Neural cell (in vitro differentiated cells): ENCODE results near the gene CCR7. TPM values are rescaled to one million over a fixed set of nuclear protein-coding genes. Genes with fewer than 3 reads are reported as not detected.

ENCODE experiments used
- H2AFZ ChIP-seq: fragments of 200-600, 300-800 bp; sonication (generic), shearing (Covaris generic); 2 replicates; pipeline ENCODE4 v1.6.0; 2014; ENCODE audit warnings: low read depth, mild to moderate bottlenecking, antibody characterized with exemption, low read length, moderate library complexity
- H3F3A ChIP-seq: fragments of 200-600 bp; shearing (Covaris generic); 2 replicates; pipeline ENCODE4 v1.6.1; 2016; ENCODE audit warnings: mild to moderate bottlenecking, moderate library complexity, mixed read lengths, antibody characterized with exemption, low read length; ENCODE audit not compliant: insufficient read depth, poor library complexity, severe bottlenecking
- H3K27ac ChIP-seq: fragments of 200-600, 300-800 bp; sonication (generic), shearing (Covaris generic); 2 replicates; pipeline ENCODE4 v1.5.1; 2014; ENCODE audit warnings: mild to moderate bottlenecking, low read length, moderate library complexity
- H3K27me3 ChIP-seq: fragments of 300-800, 200-600 bp; sonication (generic), shearing (Covaris generic); 2 replicates; pipeline ENCODE4 v1.6.0; 2014; ENCODE audit warnings: mild to moderate bottlenecking, low read depth, low read length, moderate library complexity; ENCODE audit not compliant: insufficient read depth
- H3K36me3 ChIP-seq: fragments of 300-800, 200-600 bp; sonication (generic), shearing (Covaris generic); 2 replicates; pipeline ENCODE4 v1.5.1; 2014; ENCODE audit warnings: mild to moderate bottlenecking, antibody characterized with exemption, low read length, moderate library complexity; ENCODE audit not compliant: insufficient read depth
- H3K4me2 ChIP-seq: fragments of 300-800, 200-600 bp; sonication (generic), shearing (Covaris generic); 2 replicates; pipeline ENCODE4 v1.6.0; 2014; ENCODE audit warnings: mild to moderate bottlenecking, low read length
- H3K4me3 ChIP-seq: fragments of 300-800, 200-600 bp; sonication (generic), shearing (Covaris generic); 2 replicates; pipeline ENCODE4 v1.5.1; 2014; ENCODE audit warnings: mild to moderate bottlenecking, low read length, moderate library complexity
- H3K79me2 ChIP-seq: fragments of 200-600 bp; shearing (Covaris generic); replicated peaks from 2 replicates; pipeline ENCODE4 v1.6.0; 2014; ENCODE audit warnings: mild to moderate bottlenecking, low read length, moderate library complexity; ENCODE audit not compliant: insufficient read depth
- H3K9ac ChIP-seq: fragments of 300-800, 200-600 bp; sonication (generic), shearing (Covaris generic); 2 replicates; pipeline ENCODE4 v1.6.1; 2016; ENCODE audit warnings: mild to moderate bottlenecking, low read length, mixed read lengths
- H3K9me2 ChIP-seq: fragments of 200-600 bp; shearing (Covaris generic); 2 replicates; pipeline ENCODE4 v1.6.1; 2016; ENCODE audit warnings: mild to moderate bottlenecking, low read length, mixed read lengths; ENCODE audit not compliant: insufficient read depth
- H3K9me3 ChIP-seq: fragments of 200-600, 300-800 bp; sonication (generic), shearing (Covaris generic); 2 replicates; pipeline ENCODE4 v1.6.1; 2016; ENCODE audit warnings: mild to moderate bottlenecking, mixed run types, low read length, moderate library complexity, mixed read lengths
- H4K20me1 ChIP-seq: fragments of 200-600 bp; shearing (Covaris generic); 2 replicates; pipeline ENCODE4 v1.6.1; 2016; ENCODE audit warnings: mild to moderate bottlenecking, mixed run types; ENCODE audit not compliant: insufficient read depth
- CTCF ChIP-seq: fragments of 450-650 bp; IDR thresholded peaks from 2 replicates; pipeline ENCODE4 v1.5.1; 2014; ENCODE audit warnings: antibody characterized with exemption, mild to moderate bottlenecking, moderate library complexity; ENCODE audit not compliant: poor library complexity, severe bottlenecking
- EZH2 ChIP-seq: fragments of 200-600, 300-800 bp; shearing (Covaris generic), sonication (generic); IDR thresholded peaks from 2 replicates; pipeline ENCODE4 v1.6.1; 2014; ENCODE audit warnings: antibody characterized with exemption, low read length, borderline replicate concordance, mild to moderate bottlenecking; ENCODE audit not compliant: insufficient read depth, poor library complexity, severe bottlenecking
- MXI1 ChIP-seq: fragments of 450-650 bp; conservative IDR thresholded peaks from 2 replicates; pipeline ENCODE4 v1.6.1; 2014; ENCODE audit warnings: antibody characterized with exemption, mild to moderate bottlenecking; ENCODE audit not compliant: poor library complexity, severe bottlenecking
- POLR2AphosphoS5 ChIP-seq: IDR thresholded peaks from 2 replicates; pipeline ENCODE4 v1.6.1; 2012
- RAD21 ChIP-seq: fragments of 450-650 bp; conservative IDR thresholded peaks from 2 replicates; pipeline ENCODE4 v1.6.1; 2014; ENCODE audit warnings: antibody characterized with exemption, mild to moderate bottlenecking, moderate library complexity
- SMC3 ChIP-seq: fragments of 450-650 bp; conservative IDR thresholded peaks from 2 replicates; pipeline ENCODE4 v1.6.1; 2014; ENCODE audit warnings: antibody characterized with exemption, mild to moderate bottlenecking, moderate library complexity; ENCODE audit not compliant: poor library complexity
- TAF1 ChIP-seq: IDR thresholded peaks from 2 replicates; pipeline ENCODE4 v1.6.1; 2012; ENCODE audit warnings: low read depth
- polyA plus RNA-seq: library from polyadenylated mRNA; depleted of rRNA; stranded (reverse); fragments of >200 nt; gene quantifications from 2 replicates; pipeline ENCODE4 v1.2.3, GENCODE V29; 2014
- TF ChIP-seq, protein P1 (sequence below): IDR thresholded peaks from 2 replicates; pipeline ENCODE4 v1.6.1; 2012; ENCODE audit warnings: borderline replicate concordance

Gene CCR7
- polyA plus RNA-seq, 1 donor from 2014 or later: not detected

DNA sequence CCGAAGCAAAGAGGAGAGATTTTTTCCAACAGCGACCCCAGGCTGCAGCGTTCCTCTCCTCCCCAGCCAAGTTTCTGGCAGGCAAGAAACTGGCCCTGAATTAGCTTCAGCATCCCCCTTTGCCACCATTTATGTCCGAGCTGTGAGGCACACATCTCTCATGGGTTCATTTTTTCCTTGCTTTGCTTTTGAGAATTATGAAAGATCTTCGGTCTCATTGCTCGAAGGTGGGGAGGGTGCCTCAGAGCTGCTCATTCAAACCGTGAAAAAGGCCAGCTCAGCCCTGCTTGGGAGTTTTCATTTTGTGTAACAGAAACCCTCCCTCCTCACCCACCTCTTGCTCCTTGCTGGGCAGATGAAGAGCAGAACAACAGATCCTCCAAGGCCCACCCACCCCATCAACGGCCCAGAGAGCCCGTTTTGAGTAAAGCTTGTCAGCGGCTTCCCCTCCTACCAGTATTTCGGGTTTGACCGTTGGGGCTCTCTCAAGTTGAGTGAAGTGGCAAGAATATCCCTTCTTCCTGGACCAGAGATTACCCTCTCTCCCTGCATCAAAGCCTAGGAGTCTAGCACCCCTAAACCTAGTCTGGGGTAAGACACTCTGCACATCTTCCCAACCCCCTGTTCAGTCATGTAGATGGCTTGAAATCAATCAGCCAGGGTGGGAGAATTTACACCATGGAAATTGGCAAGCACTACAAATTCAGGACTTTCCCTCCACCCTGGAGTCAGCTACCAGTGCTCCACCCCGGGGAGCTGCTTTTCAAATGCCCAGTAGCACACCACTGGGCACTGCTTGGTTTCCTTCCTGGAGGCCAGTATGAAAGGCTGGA, 1.8 kb downstream of the CCR7 start:
- TF ChIP-seq SMC3 (no peak), RAD21 (no peak), MXI1 (no peak), EZH2 (no peak), CTCF (no peak), TAF1 (no peak)
- TF ChIP-seq, protein P1, sequence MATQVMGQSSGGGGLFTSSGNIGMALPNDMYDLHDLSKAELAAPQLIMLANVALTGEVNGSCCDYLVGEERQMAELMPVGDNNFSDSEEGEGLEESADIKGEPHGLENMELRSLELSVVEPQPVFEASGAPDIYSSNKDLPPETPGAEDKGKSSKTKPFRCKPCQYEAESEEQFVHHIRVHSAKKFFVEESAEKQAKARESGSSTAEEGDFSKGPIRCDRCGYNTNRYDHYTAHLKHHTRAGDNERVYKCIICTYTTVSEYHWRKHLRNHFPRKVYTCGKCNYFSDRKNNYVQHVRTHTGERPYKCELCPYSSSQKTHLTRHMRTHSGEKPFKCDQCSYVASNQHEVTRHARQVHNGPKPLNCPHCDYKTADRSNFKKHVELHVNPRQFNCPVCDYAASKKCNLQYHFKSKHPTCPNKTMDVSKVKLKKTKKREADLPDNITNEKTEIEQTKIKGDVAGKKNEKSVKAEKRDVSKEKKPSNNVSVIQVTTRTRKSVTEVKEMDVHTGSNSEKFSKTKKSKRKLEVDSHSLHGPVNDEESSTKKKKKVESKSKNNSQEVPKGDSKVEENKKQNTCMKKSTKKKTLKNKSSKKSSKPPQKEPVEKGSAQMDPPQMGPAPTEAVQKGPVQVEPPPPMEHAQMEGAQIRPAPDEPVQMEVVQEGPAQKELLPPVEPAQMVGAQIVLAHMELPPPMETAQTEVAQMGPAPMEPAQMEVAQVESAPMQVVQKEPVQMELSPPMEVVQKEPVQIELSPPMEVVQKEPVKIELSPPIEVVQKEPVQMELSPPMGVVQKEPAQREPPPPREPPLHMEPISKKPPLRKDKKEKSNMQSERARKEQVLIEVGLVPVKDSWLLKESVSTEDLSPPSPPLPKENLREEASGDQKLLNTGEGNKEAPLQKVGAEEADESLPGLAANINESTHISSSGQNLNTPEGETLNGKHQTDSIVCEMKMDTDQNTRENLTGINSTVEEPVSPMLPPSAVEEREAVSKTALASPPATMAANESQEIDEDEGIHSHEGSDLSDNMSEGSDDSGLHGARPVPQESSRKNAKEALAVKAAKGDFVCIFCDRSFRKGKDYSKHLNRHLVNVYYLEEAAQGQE: no peak
- H3K27ac ChIP-seq: no peak overlapping the region
- no peak overlapping the region for H3K4me3 ChIP-seq
- H3K9ac ChIP-seq: no peak overlapping the region
- no peaks in the 10 kb centered on the region for H4K20me1 ChIP-seq
- H3K27me3 ChIP-seq: no peaks in the 10 kb centered on the region
- no peaks in the 10 kb centered on the region for H3K36me3 ChIP-seq
- no peak overlapping the region for H2AFZ ChIP-seq
- no peaks in the 10 kb centered on the region for H3F3A ChIP-seq
- H3K9me3 ChIP-seq: no peaks in the 10 kb centered on the region
- H3K9me2 ChIP-seq: no peaks in the 10 kb centered on the region
- no peaks in the 10 kb centered on the region for H3K79me2 ChIP-seq
- no peak overlapping the region for H3K4me2 ChIP-seq

DNA sequence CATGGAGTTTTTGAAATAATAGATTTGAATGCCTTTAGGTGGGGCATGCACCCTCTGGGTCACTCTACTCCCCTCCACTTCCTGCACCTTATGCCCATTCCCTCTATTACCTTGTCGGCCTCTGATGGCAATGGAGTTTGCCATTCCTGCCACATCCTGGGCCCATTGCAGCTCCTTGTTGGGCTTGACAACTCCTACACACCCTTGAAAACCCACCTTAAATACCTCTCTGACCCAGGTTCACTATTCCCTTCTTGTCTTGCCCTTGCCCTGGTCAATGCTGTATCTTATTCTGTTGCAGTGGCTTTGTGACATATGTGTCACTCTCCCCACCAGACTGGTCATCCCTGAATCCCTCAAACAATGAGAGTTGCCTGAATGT, 2.4 kb downstream of the CCR7 start:
- H3F3A ChIP-seq: no peaks in the 10 kb centered on the region
- H3K4me2 ChIP-seq: no peak overlapping the region
- no peaks in the 10 kb centered on the region for H3K9me3 ChIP-seq
- no peaks in the 10 kb centered on the region for H3K9me2 ChIP-seq
- H3K79me2 ChIP-seq: no peaks in the 10 kb centered on the region
- H3K27me3 ChIP-seq: no peaks in the 10 kb centered on the region
- H3K4me3 ChIP-seq: no peak overlapping the region
- TF ChIP-seq, protein P1: no peak
- no peak for TF ChIP-seq EZH2
- TF ChIP-seq MXI1: no peak
- no peak for TF ChIP-seq CTCF
- no peak for TF ChIP-seq SMC3
- TF ChIP-seq TAF1: no peak
- no peak for TF ChIP-seq POLR2AphosphoS5
- no peaks in the 10 kb centered on the region for H4K20me1 ChIP-seq
- no peak overlapping the region for H3K27ac ChIP-seq
- no peaks in the 10 kb centered on the region for H3K36me3 ChIP-seq
- no peak overlapping the region for H3K9ac ChIP-seq
- no peak overlapping the region for H2AFZ ChIP-seq
